HL-60/S4 (cell line): ENCODE measurements around the gene TPRKB.
"Not testable (repeated sequence)": the region's sequence is repeated elsewhere in the genome, so short reads cannot be mapped to it uniquely, and the experiment has no call there.

Source experiments
- in situ Hi-C: fragments of 300-500 bp; cut with MboI; formaldehyde crosslinking; loops from 2 replicates; pipeline ENCODE4 v1.14.3; 2022; ENCODE audit warnings: low sequenced_read_pairs

Gene TPRKB

DNA sequence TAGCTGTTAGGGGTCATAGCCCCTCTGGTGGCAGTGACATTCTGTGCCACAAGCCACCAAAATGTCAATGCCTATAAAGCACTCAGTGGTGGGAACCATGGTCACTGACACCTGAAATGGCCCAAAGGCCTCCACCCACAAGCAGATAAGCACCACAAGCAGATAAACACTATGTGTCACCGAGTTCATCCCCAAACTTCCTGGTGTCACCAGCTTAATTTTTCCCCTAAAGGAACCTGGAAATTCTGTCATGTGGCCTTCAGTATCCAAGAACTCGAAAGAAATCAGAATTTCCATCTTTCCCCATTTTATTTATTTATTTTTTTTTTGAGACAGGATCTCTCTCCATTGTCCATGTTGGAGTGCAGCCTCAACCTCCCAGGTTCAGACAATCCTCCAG, 3.6 kb upstream of the TPRKB start:
- in situ Hi-C loops: no loop called here

GRCh38 chr2:73739101-73739500, 2.0 kb upstream of the TPRKB start:
- in situ Hi-C loops: no loop called here

DNA sequence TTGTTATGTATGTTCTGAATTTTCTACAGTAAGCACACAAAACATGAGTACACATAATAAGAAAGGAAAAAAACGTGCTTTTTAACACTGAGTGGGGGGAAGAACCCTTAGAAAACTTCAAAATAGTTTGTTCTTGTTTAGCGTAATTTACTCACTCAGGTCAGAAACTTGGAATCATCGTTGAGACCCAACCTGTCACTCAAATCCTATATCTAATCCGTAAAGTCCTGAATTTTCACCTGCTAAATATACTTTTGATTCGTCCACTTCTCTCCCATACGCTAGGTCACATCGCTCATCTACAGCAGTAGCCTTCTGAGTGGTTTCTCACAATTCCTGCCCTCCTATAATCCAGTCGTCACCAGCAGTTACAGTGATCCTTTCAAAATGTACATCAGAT, 767 bp downstream of the TPRKB start:
- in situ Hi-C loops: no loop called here

GRCh38 chr2:73730810-73731209, 6.3 kb downstream of the TPRKB start:
- in situ Hi-C loops: no loop called here

- in situ Hi-C loops: no loop called here
These were observed 8.4 kb downstream of the TPRKB start for GRCh38 chr2:73728711-73729110.

GRCh38 chr2:73728043-73728442, 9.1 kb downstream of the TPRKB start:
- in situ Hi-C loops: no loop called here

DNA sequence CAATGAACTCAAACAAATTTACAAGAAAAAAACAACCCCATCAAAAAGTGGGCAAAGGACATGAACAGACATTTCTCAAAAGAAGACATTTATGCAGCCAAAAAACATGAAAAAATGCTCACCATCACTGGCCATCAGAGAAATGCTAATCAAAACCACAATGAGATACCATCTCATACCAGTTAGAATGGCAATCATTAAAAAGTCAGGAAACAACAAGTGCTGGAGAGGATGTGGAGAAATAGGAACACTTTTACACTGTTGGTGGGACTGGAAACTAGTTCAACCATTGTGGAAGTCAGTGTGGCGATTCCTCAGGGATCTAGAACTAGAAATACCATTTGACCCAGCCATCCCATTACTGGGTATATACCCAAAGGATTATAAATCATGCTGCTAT, 10.5 kb downstream of the TPRKB start:
- in situ Hi-C loops: not testable (repeated sequence)

DNA sequence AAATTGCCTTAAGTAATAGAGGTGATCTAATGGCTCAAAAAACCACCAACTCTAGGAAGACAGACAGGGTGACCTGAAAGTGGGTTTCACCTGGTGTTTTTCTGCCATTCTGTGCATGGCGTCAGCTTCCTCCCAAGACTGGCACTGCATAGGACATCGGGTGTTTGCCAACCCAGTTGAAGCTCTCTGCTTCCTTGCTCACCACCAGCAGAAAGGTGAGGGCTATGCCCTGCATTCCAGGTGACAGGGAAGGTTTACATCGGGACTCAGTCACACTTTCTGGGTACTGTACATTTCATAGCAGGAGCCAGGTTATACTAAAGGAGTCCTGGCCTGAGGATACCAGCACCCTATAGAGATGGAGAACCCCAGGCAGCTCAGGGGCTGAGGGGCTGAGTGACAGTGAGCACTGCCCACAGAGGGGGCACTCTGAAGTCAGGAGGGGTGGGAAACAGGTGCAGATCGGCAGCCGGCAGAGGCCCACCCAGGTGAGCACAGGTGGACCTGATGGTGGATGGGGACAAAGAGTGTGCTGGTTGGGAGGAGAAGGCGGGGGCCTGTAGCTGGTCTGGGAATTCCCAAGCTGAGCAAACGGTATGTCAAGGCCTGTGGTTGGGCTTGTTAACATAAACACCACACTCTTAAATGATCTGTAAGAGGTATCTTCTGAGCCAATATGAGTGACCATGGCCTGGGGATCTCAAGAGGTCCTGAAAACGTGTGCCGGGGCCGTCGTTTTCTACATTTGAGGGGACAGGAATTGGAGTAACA, 18.1 kb downstream of the TPRKB start:
- in situ Hi-C loops: no loop called here

DNA sequence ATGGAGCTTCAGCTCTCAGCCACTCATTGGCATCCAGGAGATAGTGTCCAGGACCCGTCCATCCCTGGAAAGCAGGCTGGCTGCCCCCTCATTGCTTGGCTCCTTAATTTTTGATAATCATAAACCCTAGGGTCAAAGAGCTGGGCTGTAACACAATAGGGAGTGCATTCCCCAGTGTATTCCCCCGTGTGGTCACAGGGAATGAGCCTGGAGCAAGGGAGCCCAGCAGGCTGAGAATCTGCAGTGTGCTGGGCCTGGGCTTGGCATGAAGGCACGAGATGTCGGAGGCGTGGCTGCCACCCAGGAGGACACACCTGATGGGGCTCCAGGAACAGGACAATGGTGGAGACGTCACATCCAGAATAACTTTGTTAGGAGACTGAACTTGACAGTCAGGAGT, 18.7 kb downstream of the TPRKB start:
- in situ Hi-C loops: no loop called here

DNA sequence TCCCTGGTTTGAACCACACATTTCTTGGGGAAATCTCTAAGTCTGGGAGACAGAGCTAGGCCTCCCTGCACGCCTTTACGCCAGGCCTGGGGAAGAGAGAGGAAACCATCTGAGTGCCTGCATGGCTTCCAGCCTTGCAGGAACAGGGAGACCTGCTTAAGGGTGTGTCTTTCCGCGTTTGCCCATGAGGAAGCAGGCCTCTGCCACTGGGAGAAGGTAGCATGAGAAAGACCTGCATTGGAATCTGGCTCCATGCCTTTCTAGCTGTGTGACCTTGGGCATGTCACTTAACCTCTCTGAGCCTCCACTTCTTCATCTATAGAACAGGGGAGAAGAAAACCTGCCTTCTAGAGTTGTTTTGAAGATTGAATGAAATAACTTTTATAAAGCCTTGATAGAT, 19.4 kb downstream of the TPRKB start:
- in situ Hi-C loops: not testable (repeated sequence)

GRCh38 chr2:73717251-73717606, 19.9 kb downstream of the TPRKB start:
- in situ Hi-C loops: no loop called here

GRCh38 chr2:73716543-73717250, 20.4 kb downstream of the TPRKB start:
- in situ Hi-C loops: no loop called here

DNA sequence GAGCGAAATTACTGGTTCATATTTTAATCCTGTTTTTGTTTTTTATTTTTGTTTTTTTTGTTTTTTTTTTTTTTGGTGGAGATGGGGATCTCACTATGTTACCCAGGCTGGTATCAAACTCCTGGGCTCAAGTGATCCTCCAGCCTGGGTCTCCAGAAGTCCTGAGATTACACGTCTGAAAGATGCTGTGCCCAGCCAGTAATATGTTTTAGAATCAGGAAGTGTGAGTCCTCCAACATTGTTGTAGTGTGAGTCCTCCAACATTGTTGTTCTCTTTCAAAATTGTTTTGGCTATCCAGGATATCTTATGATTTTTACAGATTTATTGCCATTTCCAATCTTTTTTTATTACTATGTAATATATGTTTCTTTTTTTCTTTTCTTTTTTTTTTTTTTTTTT, 23.1 kb downstream of the TPRKB start:
- in situ Hi-C loops: no loop called here

GRCh38 chr2:73708527-73708926, 28.6 kb downstream of the TPRKB start:
- in situ Hi-C loops: no loop called here

GRCh38 chr2:73707636-73708035, 29.5 kb downstream of the TPRKB start:
- in situ Hi-C loops: no loop called here

DNA sequence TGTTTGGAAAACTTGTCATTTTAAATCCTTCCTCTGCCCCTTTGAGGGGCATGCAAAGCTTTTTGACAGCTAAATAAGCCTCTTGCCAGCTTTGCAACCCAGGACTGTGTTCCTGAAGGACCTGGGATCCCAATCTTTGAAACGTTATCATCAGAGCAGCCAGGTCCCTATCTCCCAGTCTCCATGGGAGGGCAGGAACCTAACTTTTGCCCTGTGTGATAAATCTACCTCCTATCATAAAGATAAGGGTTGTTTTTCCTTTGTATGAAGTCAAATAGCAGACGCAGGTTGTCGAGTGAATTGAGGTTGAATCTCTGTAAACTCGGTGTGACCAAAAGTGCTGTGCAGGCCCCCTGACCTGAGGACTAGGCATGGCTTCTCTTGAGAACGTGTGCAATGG, 30.1 kb downstream of the TPRKB start:
- in situ Hi-C loops: no loop called here

GRCh38 chr2:73705091-73705490, 32.1 kb downstream of the TPRKB start:
- in situ Hi-C loops: no loop called here

- in situ Hi-C loops: no loop called here
These were observed 32.9 kb downstream of the TPRKB start for GRCh38 chr2:73704285-73704684.

DNA sequence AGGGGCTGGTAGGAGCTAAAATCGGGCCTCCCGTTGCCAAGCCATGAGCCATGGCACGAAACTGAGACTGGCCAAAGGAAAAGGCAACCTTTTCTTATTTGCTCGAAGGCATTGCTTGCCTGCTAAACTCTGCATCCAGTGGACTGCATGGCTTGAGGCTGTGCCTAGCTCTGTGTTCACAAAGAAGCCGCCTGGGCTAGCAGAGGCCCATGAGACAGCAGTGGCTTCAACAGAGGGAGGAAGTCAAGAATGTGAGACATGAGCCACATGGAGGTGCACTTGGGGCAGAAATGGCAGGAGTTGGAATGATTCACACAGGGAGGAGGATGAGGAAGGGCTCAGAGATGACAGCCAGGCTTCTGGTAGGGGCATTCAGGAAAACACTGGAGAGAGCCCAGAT, 33.5 kb downstream of the TPRKB start:
- in situ Hi-C loops: no loop called here

DNA sequence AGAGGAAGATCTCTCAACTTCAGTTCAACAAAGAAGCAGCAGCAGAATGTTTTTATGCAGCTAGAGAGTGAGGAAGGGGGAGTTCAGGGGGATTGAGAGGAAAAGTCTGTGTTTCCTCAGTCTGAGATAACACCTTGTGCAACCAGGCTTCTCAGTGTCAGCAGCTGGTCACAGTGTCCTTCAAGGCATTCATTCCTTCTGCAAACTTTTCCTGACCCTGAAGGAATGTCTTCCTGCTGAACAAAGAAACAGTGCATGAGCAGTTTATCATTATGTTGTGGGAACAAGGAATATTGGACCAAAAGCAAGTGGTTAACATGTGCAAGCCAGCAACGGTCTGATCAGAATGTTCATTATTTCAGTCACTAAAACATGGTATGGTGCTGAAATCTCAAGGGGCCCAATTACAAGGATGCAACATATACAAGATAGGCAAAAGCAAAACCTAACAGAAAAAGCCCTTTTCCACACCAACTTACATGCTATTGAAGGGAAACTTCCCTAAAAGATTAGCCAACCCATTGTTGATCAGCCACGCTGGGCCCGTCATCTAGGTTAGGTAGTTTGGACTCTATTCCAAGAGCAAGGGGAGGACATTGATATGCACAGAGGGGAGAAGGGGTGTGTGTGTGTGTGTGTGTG, 34.2 kb downstream of the TPRKB start:
- in situ Hi-C loops: not testable (repeated sequence)

DNA sequence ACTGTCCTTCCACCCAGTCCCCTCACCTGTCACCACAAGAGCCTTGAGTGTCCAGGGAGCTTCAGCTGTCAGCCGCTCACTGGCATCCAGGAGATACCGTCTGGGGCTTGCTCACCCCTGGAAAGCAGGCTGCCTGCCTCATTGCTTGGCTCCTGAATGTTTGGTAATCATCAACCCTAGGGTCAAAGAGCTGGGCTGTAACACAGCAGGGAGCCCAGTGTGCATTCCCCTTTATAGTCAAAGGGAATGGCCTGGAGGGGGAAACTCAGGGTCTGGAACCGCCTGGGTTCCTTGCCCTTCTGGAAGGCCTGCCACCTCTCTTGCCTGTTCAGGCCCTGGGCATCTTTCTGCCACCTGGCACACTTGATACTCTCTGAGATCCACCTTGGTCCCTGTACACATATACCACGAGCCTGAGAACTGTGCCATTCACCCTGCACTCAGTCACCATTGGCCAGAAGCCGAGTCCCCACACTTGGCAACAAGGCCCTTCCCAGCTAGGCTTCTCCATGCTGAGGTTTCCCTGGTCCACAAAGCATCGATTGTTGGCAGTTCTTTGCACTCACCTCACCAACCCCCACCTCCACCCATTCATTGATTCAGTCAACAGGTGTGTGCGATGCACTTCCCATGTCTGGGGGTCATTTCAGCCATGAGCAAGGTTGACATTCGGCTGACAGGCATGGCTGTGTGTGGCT, 35.0 kb downstream of the TPRKB start:
- in situ Hi-C loops: no loop called here

DNA sequence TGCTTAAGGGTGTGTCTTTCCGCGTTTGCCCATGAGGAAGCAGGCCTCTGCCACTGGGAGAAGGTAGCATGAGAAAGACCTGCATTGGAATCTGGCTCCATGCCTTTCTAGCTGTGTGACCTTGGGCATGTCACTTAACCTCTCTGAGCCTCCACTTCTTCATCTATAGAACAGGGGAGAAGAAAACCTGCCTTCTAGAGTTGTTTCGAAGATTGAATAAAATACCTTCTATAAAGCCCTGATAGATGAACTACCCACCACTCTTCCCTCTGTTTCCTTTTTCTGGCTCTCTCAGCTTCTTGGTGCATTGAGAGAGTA, 35.7 kb downstream of the TPRKB start:
- in situ Hi-C loops: not testable (repeated sequence)
